Measurements from ENCODE around the gene WDFY4. TPM values are rescaled to one million over a fixed set of nuclear protein-coding genes. Genes with fewer than 3 reads are reported as not detected.

WDFY4 gene
- total RNA-seq, 1 donor from 2014 or later, result 1.6 TPM

Other genes starting within 250 kb of the WDFY4 start
- 1.6 TPM for gene ARHGAP22, start 79.8 kb upstream of the WDFY4 start, total RNA-seq